ENCODE results near the gene THRB. TPM values are rescaled to one million over a fixed set of nuclear protein-coding genes. Genes with fewer than 3 reads are reported as not detected.

The THRB gene
- total and polyA plus RNA-seq, 9 of the 15 experiments (the other 6 are each of a cell fraction or from before 2014, with no cell fraction given): 1.7 to 14.9 (median 6.9) TPM

DNA sequence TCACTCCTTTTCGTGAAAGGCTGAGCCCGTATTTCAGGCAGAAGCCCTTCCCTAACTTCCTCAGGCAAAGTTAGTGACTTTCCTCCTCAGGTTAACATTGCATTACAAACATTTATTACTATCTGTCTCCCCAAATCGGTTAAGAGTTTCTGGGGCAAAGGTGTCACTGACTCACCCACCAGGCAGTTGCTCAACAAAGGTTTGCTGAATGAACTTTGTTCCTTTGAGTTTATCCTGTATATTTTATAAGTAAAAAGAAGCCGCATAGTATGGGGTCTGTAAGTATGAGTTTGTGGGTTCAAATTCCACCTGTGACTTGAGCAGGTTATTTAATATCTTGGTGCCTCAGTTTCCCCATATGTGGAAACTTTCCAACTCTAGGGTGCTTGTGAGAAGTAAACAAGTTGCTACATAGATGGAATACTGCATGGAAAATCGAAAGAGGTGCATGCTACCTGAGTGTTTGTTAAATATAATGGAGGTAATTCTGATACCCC is 177.7 kb downstream of the THRB start (continued):
- TF ChIP-seq, protein P1, sequence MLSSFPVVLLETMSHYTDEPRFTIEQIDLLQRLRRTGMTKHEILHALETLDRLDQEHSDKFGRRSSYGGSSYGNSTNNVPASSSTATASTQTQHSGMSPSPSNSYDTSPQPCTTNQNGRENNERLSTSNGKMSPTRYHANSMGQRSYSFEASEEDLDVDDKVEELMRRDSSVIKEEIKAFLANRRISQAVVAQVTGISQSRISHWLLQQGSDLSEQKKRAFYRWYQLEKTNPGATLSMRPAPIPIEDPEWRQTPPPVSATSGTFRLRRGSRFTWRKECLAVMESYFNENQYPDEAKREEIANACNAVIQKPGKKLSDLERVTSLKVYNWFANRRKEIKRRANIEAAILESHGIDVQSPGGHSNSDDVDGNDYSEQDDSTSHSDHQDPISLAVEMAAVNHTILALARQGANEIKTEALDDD (IDR thresholded peaks at IDR 0.05): 0 out of 2 replicates have a peak, but pooled peaks have one; percentile 27

DNA sequence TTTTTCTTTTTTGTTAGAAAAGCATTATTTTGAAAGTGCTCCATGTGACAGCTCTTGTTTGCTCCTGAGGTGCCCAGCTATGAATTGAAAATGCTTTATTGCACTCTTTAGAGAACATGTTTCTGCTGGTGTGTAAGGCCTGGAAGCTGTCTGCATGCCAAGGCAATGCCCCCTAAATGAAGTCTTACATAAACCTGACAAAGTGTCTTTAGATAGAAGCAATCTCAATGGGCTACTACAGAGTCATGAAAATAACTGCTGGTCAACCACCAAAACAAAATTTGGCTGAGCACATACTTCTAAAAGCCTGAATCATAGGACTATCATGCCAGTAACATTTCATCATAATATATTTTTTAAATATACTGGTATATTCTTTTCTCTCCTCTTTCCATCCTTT is 178.7 kb downstream of the THRB start:
- FAIRE-seq: no peak
- intact Hi-C loops (cut with micrococcal nuclease): no loop called here
- no peak for TF ChIP-seq ZEB2 (IDR thresholded peaks at IDR 0.05)
- TF ChIP-seq PTBP1 (IDR thresholded peaks at IDR 0.05; ENCODE audit: low read depth, low read length): no peak
- no peak for TF ChIP-seq POLR3A (IDR thresholded peaks at IDR 0.05; ENCODE audit: borderline replicate concordance, extremely low read depth, insufficient read depth, insufficient read length)
- TF ChIP-seq, protein P2, sequence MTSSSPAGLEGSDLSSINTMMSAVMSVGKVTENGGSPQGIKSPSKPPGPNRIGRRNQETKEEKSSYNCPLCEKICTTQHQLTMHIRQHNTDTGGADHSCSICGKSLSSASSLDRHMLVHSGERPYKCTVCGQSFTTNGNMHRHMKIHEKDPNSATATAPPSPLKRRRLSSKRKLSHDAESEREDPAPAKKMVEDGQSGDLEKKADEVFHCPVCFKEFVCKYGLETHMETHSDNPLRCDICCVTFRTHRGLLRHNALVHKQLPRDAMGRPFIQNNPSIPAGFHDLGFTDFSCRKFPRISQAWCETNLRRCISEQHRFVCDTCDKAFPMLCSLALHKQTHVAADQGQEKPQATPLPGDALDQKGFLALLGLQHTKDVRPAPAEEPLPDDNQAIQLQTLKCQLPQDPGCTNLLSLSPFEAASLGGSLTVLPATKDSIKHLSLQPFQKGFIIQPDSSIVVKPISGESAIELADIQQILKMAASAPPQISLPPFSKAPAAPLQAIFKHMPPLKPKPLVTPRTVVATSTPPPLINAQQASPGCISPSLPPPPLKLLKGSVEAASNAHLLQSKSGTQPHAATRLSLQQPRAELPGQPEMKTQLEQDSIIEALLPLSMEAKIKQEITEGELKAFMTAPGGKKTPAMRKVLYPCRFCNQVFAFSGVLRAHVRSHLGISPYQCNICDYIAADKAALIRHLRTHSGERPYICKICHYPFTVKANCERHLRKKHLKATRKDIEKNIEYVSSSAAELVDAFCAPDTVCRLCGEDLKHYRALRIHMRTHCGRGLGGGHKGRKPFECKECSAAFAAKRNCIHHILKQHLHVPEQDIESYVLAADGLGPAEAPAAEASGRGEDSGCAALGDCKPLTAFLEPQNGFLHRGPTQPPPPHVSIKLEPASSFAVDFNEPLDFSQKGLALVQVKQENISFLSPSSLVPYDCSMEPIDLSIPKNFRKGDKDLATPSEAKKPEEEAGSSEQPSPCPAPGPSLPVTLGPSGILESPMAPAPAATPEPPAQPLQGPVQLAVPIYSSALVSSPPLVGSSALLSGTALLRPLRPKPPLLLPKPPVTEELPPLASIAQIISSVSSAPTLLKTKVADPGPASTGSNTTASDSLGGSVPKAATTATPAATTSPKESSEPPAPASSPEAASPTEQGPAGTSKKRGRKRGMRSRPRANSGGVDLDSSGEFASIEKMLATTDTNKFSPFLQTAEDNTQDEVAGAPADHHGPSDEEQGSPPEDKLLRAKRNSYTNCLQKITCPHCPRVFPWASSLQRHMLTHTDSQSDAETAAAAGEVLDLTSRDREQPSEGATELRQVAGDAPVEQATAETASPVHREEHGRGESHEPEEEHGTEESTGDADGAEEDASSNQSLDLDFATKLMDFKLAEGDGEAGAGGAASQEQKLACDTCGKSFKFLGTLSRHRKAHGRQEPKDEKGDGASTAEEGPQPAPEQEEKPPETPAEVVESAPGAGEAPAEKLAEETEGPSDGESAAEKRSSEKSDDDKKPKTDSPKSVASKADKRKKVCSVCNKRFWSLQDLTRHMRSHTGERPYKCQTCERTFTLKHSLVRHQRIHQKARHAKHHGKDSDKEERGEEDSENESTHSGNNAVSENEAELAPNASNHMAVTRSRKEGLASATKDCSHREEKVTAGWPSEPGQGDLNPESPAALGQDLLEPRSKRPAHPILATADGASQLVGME (CRISPR knock-in tag; IDR thresholded peaks at IDR 0.05): no peak
- TF ChIP-seq, protein P3, sequence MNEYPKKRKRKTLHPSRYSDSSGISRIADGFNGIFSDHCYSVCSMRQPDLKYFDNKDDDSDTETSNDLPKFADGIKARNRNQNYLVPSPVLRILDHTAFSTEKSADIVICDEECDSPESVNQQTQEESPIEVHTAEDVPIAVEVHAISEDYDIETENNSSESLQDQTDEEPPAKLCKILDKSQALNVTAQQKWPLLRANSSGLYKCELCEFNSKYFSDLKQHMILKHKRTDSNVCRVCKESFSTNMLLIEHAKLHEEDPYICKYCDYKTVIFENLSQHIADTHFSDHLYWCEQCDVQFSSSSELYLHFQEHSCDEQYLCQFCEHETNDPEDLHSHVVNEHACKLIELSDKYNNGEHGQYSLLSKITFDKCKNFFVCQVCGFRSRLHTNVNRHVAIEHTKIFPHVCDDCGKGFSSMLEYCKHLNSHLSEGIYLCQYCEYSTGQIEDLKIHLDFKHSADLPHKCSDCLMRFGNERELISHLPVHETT (CRISPR knock-in tag; conservative IDR thresholded peaks at IDR 0.05 in 1 of 2, IDR thresholded peaks at IDR 0.05 in 1 of 2): no peak
- TF ChIP-seq, protein P4, sequence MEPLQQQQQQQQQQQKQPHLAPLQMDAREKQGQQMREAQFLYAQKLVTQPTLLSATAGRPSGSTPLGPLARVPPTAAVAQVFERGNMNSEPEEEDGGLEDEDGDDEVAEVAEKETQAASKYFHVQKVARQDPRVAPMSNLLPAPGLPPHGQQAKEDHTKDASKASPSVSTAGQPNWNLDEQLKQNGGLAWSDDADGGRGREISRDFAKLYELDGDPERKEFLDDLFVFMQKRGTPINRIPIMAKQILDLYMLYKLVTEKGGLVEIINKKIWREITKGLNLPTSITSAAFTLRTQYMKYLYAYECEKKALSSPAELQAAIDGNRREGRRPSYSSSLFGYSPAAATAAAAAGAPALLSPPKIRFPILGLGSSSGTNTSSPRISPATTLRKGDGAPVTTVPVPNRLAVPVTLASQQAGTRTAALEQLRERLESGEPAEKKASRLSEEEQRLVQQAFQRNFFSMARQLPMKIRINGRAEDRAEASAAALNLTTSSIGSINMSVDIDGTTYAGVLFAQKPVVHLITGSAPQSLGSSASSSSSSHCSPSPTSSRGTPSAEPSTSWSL (CRISPR knock-in tag; IDR thresholded peaks at IDR 0.05; ENCODE audit: borderline replicate concordance): no peak
- TF ChIP-seq ZBED1 (IDR thresholded peaks at IDR 0.05): no peak
- no peak for TF ChIP-seq PHB (CRISPR knock-in tag; IDR thresholded peaks at IDR 0.05)
- no peak for TF ChIP-seq BRF1 (IDR thresholded peaks at IDR 0.05; ENCODE audit: borderline replicate concordance, extremely low read depth, insufficient read length)

More for the DNA sequence above, 178.7 kb downstream of the THRB start:
- no peak overlapping the region for H3K27ac ChIP-seq (ENCODE audit: extremely low read depth, low read depth, low read length)
- no peaks in the 10 kb centered on the region for H3K79me2 ChIP-seq (ENCODE audit: control insufficient read depth, insufficient read depth, low read length)
- no peaks in the 10 kb centered on the region for H3K27me3 ChIP-seq (ENCODE audit: control insufficient read depth in 2 of 2, insufficient read depth in 2 of 2, low read length in 2 of 2)
- H3K9ac ChIP-seq (ENCODE audit: insufficient read depth in 1 of 2, low read depth in 2 of 2, low read length in 2 of 2): no peak overlapping the region
- H3K4me1 ChIP-seq (replicated peaks in 1 of 2; ENCODE audit: control insufficient read depth in 2 of 2, insufficient read depth in 2 of 2, low read length in 2 of 2): peaks cover 3% of the 10 kb centered on the region in 2 experiments; a peak in 2 of 5 replicates
- BruUV-seq (replicated peaks): no TSS peak
- no peak overlapping the region for H3K4me2 ChIP-seq (ENCODE audit: insufficient read depth, low read length)
- H3K9me3 ChIP-seq (replicated peaks; ENCODE audit: control insufficient read depth, insufficient read depth, low read depth, low read length): no peaks in the 10 kb centered on the region
- no peaks in the 10 kb centered on the region for H4K20me1 ChIP-seq (replicated peaks; ENCODE audit: control insufficient read depth, insufficient read depth, low read length)
- no peak for DNase-seq (ENCODE audit: extremely low read depth in 1 of 4, low spot score in 3 of 4)
- ChIA-PET POLR2A (interaction anchor here (0.8 to 1.6 kb wide), 3 partner anchors 8 to 12 kb away, joined by 3 to 5 read pairs (median 4); no protein-coding TSS in a partner anchor), CTCF (ENCODE audit: low intra/inter-chr PET ratio) (no interaction called here)
- H3K36me3 ChIP-seq (ENCODE audit: control insufficient read depth, insufficient read depth, low read length): no peaks in the 10 kb centered on the region
- no peak for ATAC-seq
- H3K9me1 ChIP-seq (ENCODE audit: control insufficient read depth, insufficient read depth, low read length): no peaks in the 10 kb centered on the region
- H3K4me3 ChIP-seq: no peak overlapping the region
- H2AFZ ChIP-seq (ENCODE audit: low read depth, low read length): no peak overlapping the region
- in situ Hi-C loops (cut with MboI): no loop called here

All from K562 (cell line).